ENCODE data around the gene TCL1B.

TCL1B gene

GRCh38 chr14:95697764-95698163, 11.5 kb downstream of the TCL1B start:
- ATAC-seq, result no peak
- TF ChIP-seq ZFP30 (CRISPR knock-in tag; IDR thresholded peaks at IDR 0.05), result no peak
- TF ChIP-seq CSRNP3 (CRISPR knock-in tag; IDR thresholded peaks at IDR 0.05), result no peak
- TF ChIP-seq OSR1 (CRISPR knock-in tag; IDR thresholded peaks at IDR 0.05), result no peak
- TF ChIP-seq RARB (CRISPR knock-in tag; IDR thresholded peaks at IDR 0.05), result no peak
- no peak for TF ChIP-seq ZNF70 (CRISPR knock-in tag; IDR thresholded peaks at IDR 0.05)
- TF ChIP-seq ESRRG (CRISPR knock-in tag; IDR thresholded peaks at IDR 0.05), result no peak
- no peak for TF ChIP-seq ZC3H10 (CRISPR knock-in tag; IDR thresholded peaks at IDR 0.05)
- TF ChIP-seq GLIS3 (CRISPR knock-in tag; IDR thresholded peaks at IDR 0.05), result no peak
- no peak for TF ChIP-seq ZNF565 (CRISPR knock-in tag; conservative IDR thresholded peaks at IDR 0.05; ENCODE audit: low read depth)
- TF ChIP-seq ISL1 (CRISPR knock-in tag; IDR thresholded peaks at IDR 0.05), result no peak
- TF ChIP-seq PATZ1 (CRISPR knock-in tag; IDR thresholded peaks at IDR 0.05; ENCODE audit: borderline replicate concordance), result no peak
- no peak for TF ChIP-seq TCF4 (CRISPR knock-in tag; IDR thresholded peaks at IDR 0.05; ENCODE audit: borderline replicate concordance)
- TF ChIP-seq CSDC2 (CRISPR knock-in tag; IDR thresholded peaks at IDR 0.05), result no peak
- no peak for TF ChIP-seq PPARA (CRISPR knock-in tag; IDR thresholded peaks at IDR 0.05; ENCODE audit: borderline replicate concordance)
- no peak for TF ChIP-seq SNAI2 (CRISPR knock-in tag; IDR thresholded peaks at IDR 0.05)
- no peak for TF ChIP-seq TOX (CRISPR knock-in tag; IDR thresholded peaks at IDR 0.05; ENCODE audit: borderline replicate concordance)

- ATAC-seq, result no peak
- TF ChIP-seq ZFP30 (CRISPR knock-in tag; IDR thresholded peaks at IDR 0.05), result no peak
- no peak for TF ChIP-seq ZNF8 (CRISPR knock-in tag; IDR thresholded peaks at IDR 0.05)
- no peak for TF ChIP-seq CSDC2 (CRISPR knock-in tag; IDR thresholded peaks at IDR 0.05)
- TF ChIP-seq ZC3H10 (CRISPR knock-in tag; IDR thresholded peaks at IDR 0.05), result no peak
- no peak for TF ChIP-seq POU6F1 (CRISPR knock-in tag; IDR thresholded peaks at IDR 0.05; ENCODE audit: borderline replicate concordance, low read depth)
- no peak for TF ChIP-seq ZNF70 (CRISPR knock-in tag; IDR thresholded peaks at IDR 0.05)
Observed at GRCh38 chr14:95698287-95698686, 12.1 kb downstream of the TCL1B start.

GRCh38 chr14:95699412-95699811, 13.2 kb downstream of the TCL1B start:
- TF ChIP-seq BACH2 (CRISPR knock-in tag; IDR thresholded peaks at IDR 0.05; ENCODE audit: borderline replicate concordance), result no peak
- TF ChIP-seq ARNTL (CRISPR knock-in tag; IDR thresholded peaks at IDR 0.05; ENCODE audit: borderline replicate concordance, low read depth), result no peak
- no peak for TF ChIP-seq RARB (CRISPR knock-in tag; IDR thresholded peaks at IDR 0.05)
- TF ChIP-seq ISL1 (CRISPR knock-in tag; IDR thresholded peaks at IDR 0.05), result no peak
- no peak for TF ChIP-seq POU6F1 (CRISPR knock-in tag; IDR thresholded peaks at IDR 0.05; ENCODE audit: borderline replicate concordance, low read depth)
- no peak for TF ChIP-seq GLIS3 (CRISPR knock-in tag; IDR thresholded peaks at IDR 0.05)
- no peak for TF ChIP-seq TOX (CRISPR knock-in tag; IDR thresholded peaks at IDR 0.05; ENCODE audit: borderline replicate concordance)
- TF ChIP-seq ZFP3 (CRISPR knock-in tag; IDR thresholded peaks at IDR 0.05), result no peak
- no peak for TF ChIP-seq ZNF70 (CRISPR knock-in tag; IDR thresholded peaks at IDR 0.05)
- no peak for TF ChIP-seq OSR1 (CRISPR knock-in tag; IDR thresholded peaks at IDR 0.05)
- no peak for TF ChIP-seq ZNF8 (CRISPR knock-in tag; IDR thresholded peaks at IDR 0.05)
- no peak for TF ChIP-seq CSRNP3 (CRISPR knock-in tag; IDR thresholded peaks at IDR 0.05)
- TF ChIP-seq ZNF565 (CRISPR knock-in tag; conservative IDR thresholded peaks at IDR 0.05; ENCODE audit: low read depth), result no peak
- TF ChIP-seq SNAI2 (CRISPR knock-in tag; IDR thresholded peaks at IDR 0.05), result no peak
- no peak for TF ChIP-seq CREB5 (CRISPR knock-in tag; IDR thresholded peaks at IDR 0.05; ENCODE audit: low read depth)
- no peak for TF ChIP-seq TCF4 (CRISPR knock-in tag; IDR thresholded peaks at IDR 0.05; ENCODE audit: borderline replicate concordance)
- ATAC-seq, result no peak

Measured in SK-N-SH treated with all-trans-retinoic acid at 6 μM for 48 hours (cell line).